COR-L47 (cell line): ENCODE measurements around the gene LDHD.
A peak's percentile ranks its signal among the peaks of the same experiment; 100 is the strongest.

Experiments
- DNase-seq: peaks from one replicate; lab custom pipeline; 2025; lab: John Stamatoyannopoulos, UW

LDHD gene

DNA sequence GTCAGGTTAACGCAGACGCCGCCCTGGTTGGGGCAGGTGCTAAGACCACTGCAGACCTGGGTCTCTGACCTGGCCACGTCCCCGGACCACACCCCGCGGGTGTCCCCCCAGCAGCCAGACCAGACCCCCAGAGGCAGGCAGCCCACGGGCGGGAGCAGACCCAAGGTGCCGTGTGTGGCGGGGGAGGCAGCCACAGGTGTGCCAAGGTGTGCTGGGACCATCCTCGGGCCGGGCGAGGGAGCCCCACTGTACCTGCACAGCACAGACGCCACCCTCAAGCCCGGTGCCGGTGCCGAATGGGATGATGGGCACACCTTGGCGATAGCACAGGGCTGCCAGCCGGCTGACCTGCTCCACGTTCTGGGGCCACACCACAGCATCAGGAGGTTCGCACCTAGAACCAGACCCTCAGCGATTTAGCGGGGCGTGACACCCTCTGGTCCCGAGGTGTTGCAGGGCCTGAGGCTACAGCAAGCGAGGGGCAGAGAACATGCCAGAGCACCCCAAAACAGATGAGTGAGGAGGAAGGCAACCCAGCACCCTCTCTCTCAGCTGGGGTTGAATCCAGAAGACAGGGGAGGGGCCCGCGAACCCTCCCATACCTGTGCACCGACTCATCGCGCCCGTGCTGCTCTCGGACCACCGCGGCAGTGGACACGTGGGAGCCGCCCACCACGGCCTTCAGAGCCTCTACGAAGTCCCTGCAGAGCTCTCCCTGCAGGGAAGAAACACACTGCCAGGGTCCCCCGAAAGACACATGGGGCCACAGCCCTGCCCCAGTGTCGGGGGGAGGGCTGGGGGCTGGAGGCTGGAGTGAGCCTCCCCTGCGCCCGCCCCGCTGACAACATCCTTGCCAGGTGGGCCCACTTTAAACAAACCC, 1.4 kb downstream of the LDHD start:
- DNase-seq = no peak

DNA sequence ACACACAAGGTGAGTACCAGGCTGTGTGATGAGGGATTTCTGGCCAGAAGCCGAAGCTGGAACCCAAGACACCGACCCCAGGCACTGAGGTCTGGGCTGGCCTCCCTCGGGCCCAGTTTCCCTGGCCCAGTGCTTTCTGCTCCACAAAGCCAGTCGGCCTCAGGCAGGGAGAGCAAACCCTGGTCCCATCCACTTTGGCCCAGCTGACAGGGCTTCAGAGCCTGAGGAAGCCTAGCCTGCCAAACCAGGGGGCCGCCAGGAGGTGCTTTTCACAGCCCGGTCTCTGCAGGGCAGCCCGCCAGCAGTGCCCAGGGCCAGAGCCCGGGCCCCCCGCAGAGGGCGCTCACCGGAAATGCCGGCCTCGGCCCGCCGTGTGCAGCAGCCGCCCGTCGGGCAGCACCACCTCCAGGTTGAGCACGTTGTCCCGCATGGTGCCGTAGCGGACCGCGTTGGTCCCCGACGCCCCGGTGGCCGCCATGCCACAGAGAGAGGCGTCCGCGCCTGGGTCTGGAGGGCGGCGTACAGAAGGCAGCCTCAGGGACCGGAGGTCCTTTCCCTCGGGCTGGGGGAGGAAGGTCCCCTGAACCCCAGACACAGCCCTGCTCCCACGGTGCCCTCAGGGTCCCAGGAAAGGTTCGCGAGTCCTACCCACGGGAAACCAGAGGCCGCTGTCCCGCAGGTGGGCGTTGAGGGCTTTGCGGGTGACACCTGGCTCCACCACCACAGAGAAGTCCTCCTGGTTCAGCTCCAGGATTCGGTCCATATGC, 2.2 kb downstream of the LDHD start:
- DNase-seq = no peak

DNA sequence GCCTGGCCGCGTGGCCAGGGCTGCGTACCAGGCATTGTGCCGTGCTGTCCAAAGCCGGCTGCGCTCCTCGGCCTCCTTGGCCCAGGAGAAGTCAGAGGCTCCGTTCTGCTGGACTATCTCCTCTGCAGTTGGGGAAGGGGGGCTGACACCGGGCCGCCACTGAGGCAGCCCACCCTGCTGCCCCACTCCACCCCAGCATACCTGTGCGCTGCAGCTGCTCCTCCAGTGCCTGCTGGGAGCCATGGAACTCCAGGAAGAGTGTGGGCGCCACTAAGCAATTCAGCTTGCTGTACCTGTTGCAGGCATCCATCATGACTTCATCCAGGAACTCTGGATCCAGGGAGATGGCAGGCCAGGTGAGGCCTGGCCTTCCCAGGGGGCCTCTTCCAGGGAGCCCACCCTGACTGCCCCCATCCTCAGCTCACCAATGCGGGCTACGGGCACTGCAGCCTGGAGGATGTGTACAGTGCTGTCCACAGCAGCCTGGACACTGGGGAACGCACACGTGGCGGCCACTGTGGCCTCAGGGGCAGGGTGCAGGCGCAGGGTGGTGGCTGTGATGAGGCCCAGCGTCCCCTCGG, 2.9 kb downstream of the LDHD start:
- DNase-seq = no peak

GRCh38 chr16:75112734-75113491, 3.7 kb downstream of the LDHD start:
- no peak for DNase-seq

DNA sequence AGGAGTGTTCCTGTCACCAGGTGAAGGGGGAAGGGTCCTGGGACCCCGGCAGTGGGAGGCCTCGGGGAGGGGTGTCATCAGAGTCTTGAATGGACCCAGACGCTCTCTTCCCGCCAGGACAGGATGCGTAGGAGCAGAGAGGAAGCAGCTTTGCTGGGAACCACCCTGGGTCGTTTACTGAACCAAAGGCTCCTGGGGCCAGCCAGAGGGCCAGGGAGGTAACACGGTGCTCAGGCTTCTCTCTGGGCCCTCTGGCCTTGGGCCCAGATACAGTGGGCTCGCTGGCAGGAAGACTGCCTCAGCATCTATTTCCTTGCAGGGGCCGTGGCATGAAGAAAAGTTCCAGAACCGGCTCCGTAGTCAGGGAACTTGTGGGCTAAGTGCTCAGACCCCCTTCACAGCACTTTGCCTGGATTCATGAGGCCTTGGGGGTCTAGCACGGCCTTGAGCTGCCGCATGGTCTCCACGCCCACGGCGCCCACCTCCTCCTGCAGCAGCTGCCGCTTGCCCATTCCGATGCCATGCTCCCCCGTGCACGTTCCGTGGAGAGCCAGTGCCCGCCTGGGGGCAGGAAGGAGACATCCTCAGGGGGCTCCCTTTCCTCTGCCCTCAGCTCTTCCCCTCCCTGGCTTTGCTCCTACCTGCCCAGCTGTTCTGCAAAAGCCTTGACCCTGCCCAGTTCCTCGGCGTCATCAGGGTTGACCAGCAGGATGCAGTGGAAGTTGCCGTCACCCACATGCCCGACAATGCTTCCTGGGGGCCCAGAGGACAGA, 4.4 kb downstream of the LDHD start:
- no peak for DNase-seq

DNA sequence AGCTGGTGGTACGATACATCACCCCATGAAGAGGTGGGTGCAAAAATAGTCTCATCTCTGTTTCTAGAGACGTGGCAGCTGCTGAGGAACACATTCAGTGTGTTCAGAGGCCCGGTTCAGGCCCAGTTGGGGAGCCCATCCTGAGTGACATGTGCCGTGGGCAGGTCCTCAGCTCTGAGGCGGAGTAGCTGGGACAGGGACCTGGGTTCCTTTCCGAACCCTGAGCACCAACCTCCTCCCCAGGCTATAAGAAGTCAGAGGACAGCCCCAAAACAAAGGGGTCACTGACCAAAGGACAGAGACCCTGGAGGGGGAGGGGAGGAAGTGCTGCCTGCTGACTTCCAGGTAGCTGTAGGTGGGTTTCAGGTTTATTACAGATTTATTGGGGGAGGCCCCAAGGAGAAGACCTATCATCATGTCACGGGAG, 5.1 kb downstream of the LDHD start:
- DNase-seq = no peak

DNA sequence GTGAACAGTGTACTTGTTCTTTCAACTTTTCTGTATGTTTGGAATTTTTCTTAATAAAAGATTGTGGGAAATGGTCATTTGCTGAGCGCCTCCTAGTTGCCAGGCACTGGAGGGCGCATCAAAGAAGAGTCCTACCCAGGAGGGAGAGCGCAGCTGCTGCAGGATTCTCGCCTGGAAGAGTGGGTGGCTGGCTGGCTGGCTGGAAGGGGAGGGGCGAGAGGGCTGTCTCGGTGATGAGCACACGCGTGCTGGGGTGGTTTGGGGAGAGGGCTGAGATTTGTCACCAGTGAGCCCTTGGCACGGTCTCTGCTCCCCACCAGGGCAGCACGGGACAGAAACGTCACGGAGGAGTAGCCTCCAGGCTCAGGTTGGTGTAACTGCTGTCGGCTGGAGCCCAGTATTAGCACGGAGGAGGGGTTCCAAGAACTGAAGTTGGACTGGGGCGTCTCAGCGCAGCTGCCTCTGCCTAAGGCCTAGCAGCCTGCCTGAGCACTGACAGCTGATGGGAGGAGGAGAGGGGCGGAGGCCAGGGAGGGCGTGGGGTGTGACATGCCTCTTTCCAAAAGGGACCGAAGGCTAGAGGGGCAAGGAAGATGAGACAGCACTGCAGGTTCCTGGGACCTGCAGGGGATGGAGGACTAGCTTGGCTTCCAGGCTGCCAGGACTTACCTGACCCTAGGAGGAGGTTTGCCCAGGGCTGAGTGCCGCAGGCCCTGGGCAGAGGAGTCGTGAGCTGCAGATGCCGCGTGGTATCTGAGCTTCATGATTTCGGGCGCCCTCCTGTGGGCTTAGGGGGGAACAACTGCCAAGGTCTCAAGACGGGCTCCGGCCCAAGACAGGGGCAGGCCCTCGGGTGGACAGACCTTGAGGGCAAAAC, 5.7 kb downstream of the LDHD start:
- DNase-seq = peak; percentile 86

DNA sequence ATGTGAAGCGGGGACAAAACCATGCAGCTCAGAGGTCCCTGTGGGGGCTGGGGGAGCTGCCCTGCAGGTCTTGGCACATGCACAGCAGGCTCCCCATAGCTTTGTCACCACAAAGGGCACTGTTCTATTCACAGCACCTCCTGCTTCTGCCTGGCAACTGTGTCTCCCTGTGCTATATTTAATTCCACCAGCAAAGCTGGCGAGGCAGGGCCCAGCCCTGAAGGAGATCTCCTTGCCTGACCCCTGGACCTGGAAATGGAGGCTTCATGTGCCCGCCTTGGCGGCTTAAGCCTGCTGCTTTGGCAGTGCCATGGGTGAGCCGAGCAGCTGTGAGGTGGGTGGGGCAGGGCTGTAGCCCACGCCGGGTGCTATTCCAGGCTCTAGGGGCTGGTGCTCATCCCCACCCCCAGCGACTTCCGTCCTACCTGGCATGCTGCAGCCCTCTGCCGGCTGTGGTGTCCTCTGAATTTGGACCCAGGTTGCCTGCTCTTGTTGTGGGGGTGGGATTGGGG, 6.8 kb downstream of the LDHD start:
- no peak for DNase-seq

GRCh38 chr16:75108792-75109731, 7.5 kb downstream of the LDHD start:
- no peak for DNase-seq

- no peak for DNase-seq
These were observed 9.1 kb downstream of the LDHD start for GRCh38 chr16:75107505-75107904.

GRCh38 chr16:75106351-75107274, 10.0 kb downstream of the LDHD start:
- no peak for DNase-seq

DNA sequence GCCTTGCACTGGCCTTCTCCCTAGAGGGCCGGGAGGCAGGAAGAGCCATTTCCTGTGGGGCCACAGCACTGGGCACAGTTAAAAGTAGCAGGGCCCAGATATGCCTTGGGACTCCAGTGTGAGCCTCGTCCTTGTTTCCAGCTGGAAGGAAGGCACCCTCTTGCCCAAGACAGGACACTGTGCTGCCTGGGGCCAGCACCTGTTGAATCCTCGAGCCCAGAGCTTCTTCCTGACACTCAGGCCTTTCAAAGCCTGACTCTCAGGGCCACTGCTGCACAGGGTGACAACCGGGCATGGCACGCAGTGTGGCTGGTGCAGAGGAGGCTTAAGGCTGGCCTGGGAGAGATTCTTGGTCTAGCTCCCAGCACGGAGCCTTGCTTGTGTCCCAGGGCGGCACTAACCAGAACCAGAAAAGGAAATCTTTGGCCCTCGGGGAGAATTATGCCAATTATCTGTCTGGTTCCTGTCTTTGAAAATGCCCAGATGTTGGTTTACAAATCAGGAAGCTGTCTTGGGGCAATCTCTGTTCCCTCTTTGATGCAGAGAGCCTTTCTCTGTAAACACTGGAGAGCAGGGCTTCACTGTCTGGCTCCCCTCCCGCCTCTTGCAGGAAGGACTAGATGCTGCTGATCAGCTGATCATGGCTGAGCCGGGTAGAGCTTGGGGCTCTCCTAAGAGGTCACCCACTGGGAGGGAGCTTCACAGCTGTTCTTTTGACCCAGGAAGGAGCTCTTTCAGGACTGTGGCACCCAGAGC, 11.1 kb downstream of the LDHD start:
- DNase-seq = no peak

- no peak for DNase-seq
These were observed 11.7 kb downstream of the LDHD start for GRCh38 chr16:75104836-75105235.

DNA sequence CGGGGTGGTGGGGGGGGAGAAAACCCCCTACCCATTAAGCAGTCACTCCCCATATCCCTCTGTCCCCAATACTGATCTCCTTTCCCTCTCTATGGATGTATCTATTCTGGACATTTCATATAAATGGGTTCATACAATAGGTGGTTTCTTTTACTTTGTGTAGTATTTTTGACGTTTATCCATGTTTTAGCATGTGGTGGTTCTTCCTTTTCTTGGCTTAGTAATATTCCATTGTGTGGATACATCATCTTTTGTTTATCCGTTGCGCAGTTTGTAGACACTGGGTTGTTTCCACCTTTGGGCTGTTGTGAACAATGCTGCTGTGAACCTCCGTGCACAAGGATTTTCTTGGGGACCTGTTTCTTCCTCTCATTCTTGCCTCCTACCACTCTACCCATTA, 12.6 kb downstream of the LDHD start:
- no peak for DNase-seq

GRCh38 chr16:75102595-75102994, 14.0 kb downstream of the LDHD start:
- no peak for DNase-seq

- DNase-seq = no peak
These were observed 14.9 kb downstream of the LDHD start for GRCh38 chr16:75101635-75102034.

- no peak for DNase-seq
These were observed 16.0 kb downstream of the LDHD start for GRCh38 chr16:75100603-75100990.
